ENCODE results near the gene AGO3.

AGO3 gene

GRCh38 chr1:36111151-36111550, 180.2 kb downstream of the AGO3 start:
- Histone ChIP-seq H3K9me3 (no peaks in the 10 kb centered on the region), H3K27me3 (no peaks in the 10 kb centered on the region), H3K4me3 (ENCODE audit: low read depth, low read length) (no peak overlapping the region), H3K36me3 (no peaks in the 10 kb centered on the region), H3K4me1 (no peaks in the 10 kb centered on the region)
- no peak for DNase-seq
- TF ChIP-seq, protein P1, sequence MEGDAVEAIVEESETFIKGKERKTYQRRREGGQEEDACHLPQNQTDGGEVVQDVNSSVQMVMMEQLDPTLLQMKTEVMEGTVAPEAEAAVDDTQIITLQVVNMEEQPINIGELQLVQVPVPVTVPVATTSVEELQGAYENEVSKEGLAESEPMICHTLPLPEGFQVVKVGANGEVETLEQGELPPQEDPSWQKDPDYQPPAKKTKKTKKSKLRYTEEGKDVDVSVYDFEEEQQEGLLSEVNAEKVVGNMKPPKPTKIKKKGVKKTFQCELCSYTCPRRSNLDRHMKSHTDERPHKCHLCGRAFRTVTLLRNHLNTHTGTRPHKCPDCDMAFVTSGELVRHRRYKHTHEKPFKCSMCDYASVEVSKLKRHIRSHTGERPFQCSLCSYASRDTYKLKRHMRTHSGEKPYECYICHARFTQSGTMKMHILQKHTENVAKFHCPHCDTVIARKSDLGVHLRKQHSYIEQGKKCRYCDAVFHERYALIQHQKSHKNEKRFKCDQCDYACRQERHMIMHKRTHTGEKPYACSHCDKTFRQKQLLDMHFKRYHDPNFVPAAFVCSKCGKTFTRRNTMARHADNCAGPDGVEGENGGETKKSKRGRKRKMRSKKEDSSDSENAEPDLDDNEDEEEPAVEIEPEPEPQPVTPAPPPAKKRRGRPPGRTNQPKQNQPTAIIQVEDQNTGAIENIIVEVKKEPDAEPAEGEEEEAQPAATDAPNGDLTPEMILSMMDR (IDR thresholded peaks at IDR 0.05; ENCODE audit: low read depth, low read length), result no peak

GRCh38 chr1:36112823-36113222, 181.9 kb downstream of the AGO3 start:
- Histone ChIP-seq H3K4me3 (ENCODE audit: low read depth, low read length) (no peak overlapping the region), H3K27me3 (no peaks in the 10 kb centered on the region), H3K9me3 (no peaks in the 10 kb centered on the region), H3K4me1 (no peaks in the 10 kb centered on the region), H3K36me3 (no peaks in the 10 kb centered on the region)
- TF ChIP-seq, protein P1 (IDR thresholded peaks at IDR 0.05; ENCODE audit: low read depth, low read length), result no peak
- DNase-seq, result no peak

DNA sequence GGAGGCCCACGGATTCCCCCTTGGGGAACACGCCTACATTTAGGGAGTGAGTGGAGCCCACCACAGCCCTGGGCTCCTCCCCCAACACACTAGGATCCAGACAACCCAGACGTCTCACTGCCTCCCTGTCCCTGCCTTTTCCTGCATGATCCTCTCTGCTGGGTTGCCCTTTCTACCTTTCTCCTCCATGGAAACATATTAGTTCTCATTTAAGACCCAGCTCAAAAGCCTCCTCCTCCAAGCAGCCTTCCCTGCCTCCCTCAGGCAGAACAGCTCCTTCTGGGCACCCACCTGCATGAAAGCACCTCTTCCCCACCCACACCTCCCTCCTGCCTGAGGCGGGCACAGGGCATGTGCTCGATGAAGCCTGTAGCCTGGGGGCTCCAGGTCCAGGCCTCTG, 183.5 kb downstream of the AGO3 start:
- H3K36me3 ChIP-seq, result no peaks in the 10 kb centered on the region
- H3K4me1 ChIP-seq, result no peaks in the 10 kb centered on the region
- TF ChIP-seq, protein P1 (IDR thresholded peaks at IDR 0.05; ENCODE audit: low read depth, low read length), result no peak

GRCh38 chr1:36115200-36115669, 184.3 kb downstream of the AGO3 start:
- TF ChIP-seq, protein P1 (IDR thresholded peaks at IDR 0.05; ENCODE audit: low read depth, low read length), result no peak
- H3K27me3 ChIP-seq, result no peaks in the 10 kb centered on the region
- no peaks in the 10 kb centered on the region for H3K4me1 ChIP-seq
- no peaks in the 10 kb centered on the region for H3K9me3 ChIP-seq
- DNase-seq, result no peak
- no peak overlapping the region for H3K4me3 ChIP-seq (ENCODE audit: low read depth, low read length)
- no peaks in the 10 kb centered on the region for H3K36me3 ChIP-seq

More for the DNA sequence above, 183.5 kb downstream of the AGO3 start:
- Histone ChIP-seq H3K4me3 (ENCODE audit: low read depth, low read length) (no peak overlapping the region), H3K9me3 (no peaks in the 10 kb centered on the region), H3K27me3 (no peaks in the 10 kb centered on the region)
- DNase-seq, result no peak

DNA sequence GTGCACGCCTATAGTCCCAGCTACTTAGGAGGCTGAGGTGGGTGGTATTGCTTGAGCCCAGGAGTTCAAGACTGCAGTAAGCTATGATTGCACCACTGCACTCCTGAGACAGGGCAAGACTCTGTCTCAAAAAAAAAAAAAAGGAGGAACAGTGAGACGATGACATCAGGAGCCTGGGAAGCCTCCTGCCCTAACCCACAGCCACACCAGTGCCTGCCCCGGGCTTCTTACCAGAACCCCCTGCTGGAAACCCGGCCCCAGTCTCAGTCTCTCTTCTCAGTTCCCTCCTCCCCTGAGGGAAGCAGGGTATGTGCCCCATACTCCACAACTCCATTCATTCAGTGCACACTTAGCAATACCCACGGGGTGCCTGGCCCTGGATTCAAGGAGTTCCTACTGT, 185.0 kb downstream of the AGO3 start:
- TF ChIP-seq, protein P1 (IDR thresholded peaks at IDR 0.05; ENCODE audit: low read depth, low read length), result no peak
- Histone ChIP-seq H3K27me3 (no peaks in the 10 kb centered on the region), H3K4me3 (ENCODE audit: low read depth, low read length) (no peak overlapping the region), H3K9me3 (no peaks in the 10 kb centered on the region), H3K4me1 (no peaks in the 10 kb centered on the region), H3K36me3 (no peaks in the 10 kb centered on the region)
- DNase-seq, result no peak

- H3K36me3 ChIP-seq, result no peaks in the 10 kb centered on the region
- no peak overlapping the region for H3K4me3 ChIP-seq (ENCODE audit: low read depth, low read length)
- TF ChIP-seq, protein P1 (IDR thresholded peaks at IDR 0.05; ENCODE audit: low read depth, low read length), result no peak
- no peaks in the 10 kb centered on the region for H3K27me3 ChIP-seq
- DNase-seq, result no peak
- no peaks in the 10 kb centered on the region for H3K9me3 ChIP-seq
- H3K4me1 ChIP-seq, result no peaks in the 10 kb centered on the region
Observed at GRCh38 chr1:36116901-36117300, 186.0 kb downstream of the AGO3 start.
